Activated CD4-positive, alpha-beta T cell treated with anti-CD3 and anti-CD28 coated beads, Interleukin-2, amount 10 ng/mL, durations not matched to agents 7 days and 5 days (primary cell): ENCODE data around the gene FLYWCH1. TPM values are rescaled to one million over a fixed set of nuclear protein-coding genes. Genes with fewer than 3 reads are reported as not detected.
A peak's percentile ranks its signal among the peaks of the same experiment; 100 is the strongest.

Experiments
- CTCF ChIA-PET: fragments of 350-600 bp; sonication (Branson Sonifier 250); formaldehyde crosslinking; loops from one replicate; lab custom pipeline; 2021; ENCODE audit warnings: antibody characterized with exemption; lab: Charles Lee
- POLR2A ChIA-PET: fragments of 350-600 bp; sonication (Branson Sonifier 250); formaldehyde crosslinking; loops from one replicate; lab custom pipeline; 2021; ENCODE audit warnings: antibody characterized with exemption; lab: Charles Lee
- DNase-seq: peaks from one replicate; pipeline ENCODE4 v3.0.0-alpha.2; 2020
- H3K27ac Mint-ChIP-seq: one replicate; pipeline ENCODE4 v1.8.0; 2021; ENCODE audit warnings: mild to moderate bottlenecking, moderate library complexity, mixed read lengths
- H3K27me3 Mint-ChIP-seq: one replicate; pipeline ENCODE4 v1.8.0; 2021; ENCODE audit warnings: mixed read lengths
- H3K36me3 Mint-ChIP-seq: one replicate; pipeline ENCODE4 v1.8.0; 2021; ENCODE audit warnings: low read depth, mixed read lengths
- H3K4me1 Mint-ChIP-seq: one replicate; pipeline ENCODE4 v1.8.0; 2021; ENCODE audit warnings: mixed read lengths
- H3K4me3 Mint-ChIP-seq: one replicate; pipeline ENCODE4 v1.8.0; 2021; ENCODE audit warnings: mild to moderate bottlenecking, moderate library complexity, mixed read lengths
- H3K9me3 Mint-ChIP-seq: one replicate; pipeline ENCODE4 v1.8.0; 2021; ENCODE audit warnings: mixed read lengths
- total RNA-seq, 2 experiments: library from RNA; stranded (reverse); gene quantifications; one replicate each; pipeline ENCODE4 v1.2.3, GENCODE V29; 2021

FLYWCH1 gene
- total RNA-seq, 2 experiments from 2014 or later, result 46.8 to 52.7 TPM

DNA sequence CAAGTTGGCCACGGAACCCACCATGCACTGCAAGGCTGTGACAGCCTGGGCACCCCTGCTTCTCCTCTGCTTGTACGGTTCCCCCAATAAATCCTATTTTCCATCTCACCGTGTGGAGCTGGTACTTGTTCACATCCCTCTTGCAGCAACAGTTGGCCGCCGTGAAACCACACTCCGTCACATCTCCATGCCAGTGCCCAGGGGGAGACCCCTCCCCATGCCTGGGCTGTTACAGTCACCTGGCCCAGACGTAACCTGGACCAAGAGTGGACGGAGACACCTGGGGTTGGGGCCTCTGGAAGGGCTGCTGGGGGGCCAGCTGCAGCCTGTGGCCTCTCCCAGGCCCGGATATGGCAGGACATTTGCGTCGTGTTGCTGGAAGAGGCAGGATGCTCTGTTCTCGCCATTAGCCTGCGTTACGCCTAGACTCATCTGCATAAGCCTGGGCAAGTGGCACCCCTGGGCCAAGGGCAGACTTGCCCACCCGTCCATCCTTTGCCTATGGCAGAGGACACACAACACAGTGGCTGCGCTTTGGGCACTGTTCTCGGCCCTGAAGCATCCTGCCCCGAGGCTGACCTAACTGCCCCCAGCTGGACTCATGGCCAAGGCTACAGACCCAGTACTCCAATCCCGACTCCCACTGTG, 38.1 kb downstream of the FLYWCH1 start:
- ChIA-PET CTCF (interaction anchor here (1.4 kb wide), 1 partner anchor 13 kb away, joined by 4 read pairs; no protein-coding TSS in a partner anchor), POLR2A (no interaction called here)
- no peak for DNase-seq
- no peaks in the 10 kb centered on the region for H3K27me3 Mint-ChIP-seq
- no peak overlapping the region for H3K4me3 Mint-ChIP-seq
- peaks cover 4% of the 10 kb centered on the region for H3K36me3 Mint-ChIP-seq
- no peaks in the 10 kb centered on the region for H3K9me3 Mint-ChIP-seq
- H3K4me1 Mint-ChIP-seq, result no peaks in the 10 kb centered on the region
- no peak overlapping the region for H3K27ac Mint-ChIP-seq

DNA sequence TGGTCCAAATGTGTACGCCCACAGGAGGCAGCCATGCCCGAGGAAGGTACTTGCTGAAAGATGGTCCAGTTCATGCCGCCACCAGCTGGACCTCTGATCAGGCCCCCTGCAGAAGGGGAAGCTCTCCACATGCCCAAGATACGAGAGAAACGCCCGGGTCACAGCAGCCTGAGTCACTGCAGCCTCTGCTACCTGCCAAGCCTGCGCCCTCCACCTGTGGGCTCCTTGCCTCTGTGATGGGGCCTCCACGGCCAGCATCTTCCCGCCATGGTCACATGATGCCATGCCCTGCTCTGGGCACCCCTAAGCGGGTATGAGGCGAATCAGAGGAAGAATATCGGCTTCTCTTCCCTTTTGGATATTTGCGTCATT, 38.6 kb downstream of the FLYWCH1 start:
- no peaks in the 10 kb centered on the region for H3K4me1 Mint-ChIP-seq
- H3K27me3 Mint-ChIP-seq, result no peaks in the 10 kb centered on the region
- DNase-seq, result no peak
- no peak overlapping the region for H3K4me3 Mint-ChIP-seq
- ChIA-PET POLR2A (no interaction called here), CTCF (interaction anchor here (1.4 to 1.6 kb wide), 2 partner anchors 12 to 23 kb away, joined by 3 to 4 read pairs; no protein-coding TSS in a partner anchor)
- H3K36me3 Mint-ChIP-seq, result peaks cover 4% of the 10 kb centered on the region
- no peaks in the 10 kb centered on the region for H3K9me3 Mint-ChIP-seq
- no peak overlapping the region for H3K27ac Mint-ChIP-seq

DNA sequence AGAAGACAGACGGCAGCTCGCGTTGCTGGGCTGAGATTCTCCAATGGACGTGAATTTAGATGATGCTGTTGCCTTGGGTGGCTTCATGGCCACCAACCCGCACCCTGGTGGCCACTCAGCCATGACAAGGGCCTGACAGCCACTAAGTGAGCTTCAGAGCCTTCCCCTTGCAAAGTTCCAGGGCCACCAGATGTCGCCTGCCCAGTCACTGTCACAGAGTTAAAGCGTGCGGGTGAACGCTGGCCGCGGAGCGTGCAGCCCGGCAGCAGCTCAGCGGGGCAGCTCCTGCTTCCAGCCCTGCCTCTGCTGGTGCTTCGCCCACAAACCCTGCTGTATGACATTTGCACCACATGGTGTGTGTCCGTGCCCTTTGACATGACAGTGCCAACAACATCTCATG, 39.0 kb downstream of the FLYWCH1 start:
- POLR2A ChIA-PET, result no interaction called here
- H3K27ac Mint-ChIP-seq, result no peak overlapping the region
- H3K36me3 Mint-ChIP-seq, result peaks cover 4% of the 10 kb centered on the region
- no peak overlapping the region for H3K4me3 Mint-ChIP-seq
- DNase-seq, result no peak
- H3K9me3 Mint-ChIP-seq, result no peaks in the 10 kb centered on the region
- CTCF ChIA-PET, result interaction anchor here (1.1 to 1.6 kb wide), 2 partner anchors 24 to 59 kb away, joined by 3 read pairs; no protein-coding TSS in a partner anchor
- H3K4me1 Mint-ChIP-seq, result no peaks in the 10 kb centered on the region
- no peaks in the 10 kb centered on the region for H3K27me3 Mint-ChIP-seq

DNA sequence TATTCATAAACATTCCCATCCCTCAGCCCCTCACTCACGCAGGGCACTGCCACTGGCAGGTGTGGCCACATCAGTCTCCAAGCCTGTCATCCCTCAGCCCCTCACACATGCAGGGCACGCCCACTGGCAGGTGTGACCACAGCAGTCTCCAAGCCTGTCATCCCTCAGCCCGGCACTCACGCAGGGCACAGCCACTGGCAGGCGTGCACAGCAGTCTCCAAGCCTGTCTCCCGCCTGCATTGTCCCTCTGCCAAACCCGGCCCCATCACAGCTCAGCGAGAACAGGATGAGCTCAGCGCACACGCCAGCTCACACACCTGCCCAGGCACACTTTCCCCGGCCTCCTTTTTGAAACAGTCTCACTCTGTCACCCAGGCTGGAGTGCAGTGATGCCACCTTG, 40.9 kb downstream of the FLYWCH1 start:
- Mint-ChIP-seq H3K4me1 (no peaks in the 10 kb centered on the region), H3K36me3 (peaks cover 1% of the 10 kb centered on the region), H3K9me3 (no peaks in the 10 kb centered on the region), H3K4me3 (no peak overlapping the region), H3K27ac (no peak overlapping the region), H3K27me3 (no peaks in the 10 kb centered on the region)
- POLR2A ChIA-PET, result no interaction called here
- CTCF ChIA-PET, result interaction anchor here (1.4 kb wide), 1 partner anchor 26 kb away, joined by 3 read pairs; no protein-coding TSS in a partner anchor
- no peak for DNase-seq

DNA sequence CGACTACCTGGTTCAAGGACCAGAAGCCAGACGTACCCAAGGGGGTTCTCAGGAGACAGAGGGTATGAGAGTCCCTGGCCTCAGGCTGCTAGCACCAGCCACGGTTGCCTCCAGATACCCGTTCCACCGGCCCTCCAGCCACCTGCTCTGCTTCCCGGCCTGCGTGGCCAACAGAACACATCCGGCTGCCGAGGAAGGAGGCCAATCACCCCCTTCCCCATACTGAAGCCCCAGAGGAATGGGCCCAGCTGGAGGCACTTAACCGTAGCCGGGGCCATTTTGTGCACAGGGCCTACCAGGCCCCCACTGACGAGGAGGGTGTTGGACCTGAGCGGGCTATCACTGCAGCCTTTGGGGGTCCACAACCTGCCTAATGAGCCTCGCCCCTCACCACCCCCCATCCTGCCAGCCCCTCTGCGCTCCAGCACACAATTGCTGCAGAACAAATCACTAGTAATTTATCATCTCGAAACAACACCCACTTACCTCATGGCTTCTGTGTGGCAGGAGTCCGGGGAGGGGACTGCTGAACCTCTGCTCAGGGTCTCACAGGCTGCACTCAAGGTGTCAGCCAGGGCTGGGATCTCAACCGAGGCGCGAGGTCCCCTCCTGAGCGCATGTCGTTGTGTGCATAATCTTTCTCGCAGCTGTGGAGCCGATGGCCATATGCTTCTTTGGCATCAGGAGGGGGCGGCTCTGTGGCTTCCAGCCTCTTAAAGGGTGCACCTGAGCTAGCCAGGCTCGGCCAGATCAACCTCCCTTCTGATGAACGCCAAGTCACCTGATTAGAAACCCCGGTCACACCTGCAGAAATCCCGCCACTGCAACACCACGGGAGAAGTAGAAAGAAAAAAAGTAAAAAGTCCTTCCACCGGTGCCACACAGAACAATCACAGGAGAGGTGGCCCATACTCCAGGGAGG, 42.2 kb downstream of the FLYWCH1 start:
- Mint-ChIP-seq H3K27me3 (no peaks in the 10 kb centered on the region), H3K4me3 (no peak overlapping the region), H3K27ac (no peak overlapping the region), H3K36me3 (peaks cover 1% of the 10 kb centered on the region), H3K4me1 (no peaks in the 10 kb centered on the region), H3K9me3 (no peaks in the 10 kb centered on the region)
- no peak for DNase-seq
- POLR2A ChIA-PET, result no interaction called here
- CTCF ChIA-PET, result no interaction called here

DNA sequence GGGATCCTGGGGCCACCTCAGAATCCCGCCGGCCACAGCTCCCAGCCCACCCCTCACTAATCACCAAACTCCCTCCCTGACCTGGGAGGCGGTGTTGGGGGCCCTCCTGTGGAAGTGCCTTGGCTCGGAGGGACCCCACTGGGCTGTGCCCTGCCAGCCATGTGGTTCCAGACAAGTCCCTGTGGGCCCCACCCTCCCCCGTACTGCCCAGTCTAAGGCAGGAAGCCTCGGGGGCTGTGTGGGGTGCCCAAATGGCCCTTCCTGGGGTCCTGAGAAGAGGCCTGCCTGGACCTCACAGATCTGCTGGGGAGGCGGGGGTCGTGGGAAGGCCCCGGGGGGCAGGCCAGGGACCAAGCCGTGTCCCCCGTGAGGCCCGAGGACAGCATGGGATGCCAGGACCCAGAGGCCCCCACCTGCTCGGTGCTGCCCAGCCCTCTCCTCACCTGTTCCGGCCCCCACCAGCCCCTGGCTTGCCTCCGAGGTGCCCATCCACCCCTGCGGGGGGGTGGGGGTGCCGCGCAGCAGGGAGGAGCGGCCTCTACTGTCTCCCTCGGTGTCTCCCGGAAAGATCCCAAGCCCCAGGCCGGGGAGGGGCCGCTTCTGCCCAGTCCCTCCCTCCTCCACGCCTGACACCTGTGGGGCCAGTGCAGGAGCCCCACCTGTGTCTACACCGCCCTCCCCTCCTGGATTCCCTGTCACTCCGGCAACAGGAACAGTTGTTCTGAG, 43.1 kb downstream of the FLYWCH1 start:
- no peak for DNase-seq

DNA sequence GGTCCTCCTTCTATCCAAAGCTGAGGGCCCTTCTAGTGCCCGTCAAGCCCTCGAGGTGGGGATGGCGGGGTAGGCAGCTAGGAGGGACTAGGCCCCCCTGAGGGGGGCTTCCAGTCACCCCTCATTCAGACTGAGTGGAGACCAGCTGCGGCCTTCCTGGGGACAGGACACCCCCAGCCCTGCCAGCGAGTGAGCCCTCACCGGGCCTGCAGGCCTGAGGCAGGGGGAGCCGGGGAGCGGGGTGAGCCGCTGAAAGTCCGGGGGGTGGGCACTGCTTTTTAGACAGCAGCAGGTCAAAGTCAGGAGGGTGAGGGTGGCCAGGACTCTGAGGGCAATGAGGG, 43.7 kb downstream of the FLYWCH1 start:
- DNase-seq, result no peak
- CTCF ChIA-PET, result no interaction called here
- Mint-ChIP-seq H3K4me3 (no peak overlapping the region), H3K27me3 (no peaks in the 10 kb centered on the region), H3K36me3 (no peaks in the 10 kb centered on the region), H3K9me3 (no peaks in the 10 kb centered on the region), H3K4me1 (no peaks in the 10 kb centered on the region), H3K27ac (no peak overlapping the region)
- POLR2A ChIA-PET, result no interaction called here

More for the DNA sequence above, 43.1 kb downstream of the FLYWCH1 start:
- POLR2A ChIA-PET, result no interaction called here
- Mint-ChIP-seq H3K4me3 (no peak overlapping the region), H3K36me3 (no peaks in the 10 kb centered on the region), H3K4me1 (no peaks in the 10 kb centered on the region), H3K9me3 (no peaks in the 10 kb centered on the region), H3K27me3 (no peaks in the 10 kb centered on the region), H3K27ac (no peak overlapping the region)
- CTCF ChIA-PET, result no interaction called here

DNA sequence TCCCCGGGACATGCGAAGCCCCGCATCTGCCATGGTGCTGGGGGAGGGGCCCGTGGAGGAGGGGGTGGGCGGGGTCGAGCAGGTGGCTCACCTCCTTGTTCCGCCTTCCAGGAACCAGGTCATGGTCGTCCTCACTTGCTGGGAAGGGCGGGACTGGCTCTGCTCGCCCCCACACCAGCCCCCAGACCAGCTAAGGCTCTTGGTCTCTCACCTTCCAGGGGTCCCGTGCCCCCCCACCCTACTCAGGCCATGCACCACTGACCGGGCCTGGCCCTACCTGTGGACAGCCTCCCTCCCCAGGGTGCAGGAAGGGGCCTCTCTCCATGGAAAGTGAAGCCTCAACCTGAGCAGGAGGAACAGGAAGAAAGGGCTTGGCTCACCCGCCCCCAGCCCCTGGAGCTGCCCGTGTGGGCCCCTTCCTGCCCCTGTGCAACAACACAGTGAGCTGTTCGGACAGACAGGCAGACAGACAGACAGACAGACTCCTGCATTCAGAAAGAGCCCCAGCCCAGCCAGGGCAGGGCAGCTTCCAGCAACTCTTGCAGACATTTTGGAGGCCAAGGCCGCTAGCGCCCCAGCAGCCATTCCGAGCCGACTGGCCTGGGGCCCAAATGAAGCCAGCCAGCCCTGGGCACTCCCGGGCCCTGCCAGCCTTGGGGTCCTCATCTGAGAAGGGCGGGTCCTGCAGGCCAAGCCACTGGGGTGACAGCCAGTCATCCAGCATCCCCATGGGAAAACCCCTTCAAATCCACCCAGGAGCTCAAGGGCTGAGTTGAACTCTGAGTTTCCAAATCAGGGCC, 44.2 kb downstream of the FLYWCH1 start:
- Mint-ChIP-seq H3K27ac (peak overlapping the region; percentile 46), H3K36me3 (no peaks in the 10 kb centered on the region), H3K9me3 (no peaks in the 10 kb centered on the region), H3K4me1 (no peaks in the 10 kb centered on the region), H3K27me3 (no peaks in the 10 kb centered on the region), H3K4me3 (no peak overlapping the region)
- CTCF ChIA-PET, result no interaction called here
- no peak for DNase-seq
- POLR2A ChIA-PET, result no interaction called here

DNA sequence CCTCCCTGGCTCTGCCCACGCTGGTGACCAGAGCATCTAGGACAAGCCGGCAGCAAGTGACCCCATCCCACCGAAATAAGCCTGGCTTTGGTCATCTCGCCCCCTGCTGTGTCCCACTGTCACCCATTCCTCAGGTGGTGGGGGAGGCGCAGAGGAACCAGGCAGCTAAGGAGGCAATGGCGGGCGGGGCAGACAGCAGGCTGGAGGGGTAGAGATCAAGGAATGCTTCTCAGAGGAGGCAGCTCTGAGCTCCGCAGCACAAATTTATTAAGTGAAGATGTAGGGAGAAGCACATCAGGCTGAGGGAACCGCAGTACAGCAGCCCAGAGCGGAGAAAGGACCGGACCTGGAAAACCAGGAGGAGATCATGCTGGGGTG, 44.8 kb downstream of the FLYWCH1 start:
- H3K4me1 Mint-ChIP-seq, result peaks cover under 1% of the 10 kb centered on the region
- no peaks in the 10 kb centered on the region for H3K27me3 Mint-ChIP-seq
- H3K36me3 Mint-ChIP-seq, result no peaks in the 10 kb centered on the region
- ChIA-PET POLR2A (no interaction called here), CTCF (no interaction called here)
- H3K4me3 Mint-ChIP-seq, result no peak overlapping the region
- no peaks in the 10 kb centered on the region for H3K9me3 Mint-ChIP-seq
- no peak for DNase-seq
- no peak overlapping the region for H3K27ac Mint-ChIP-seq

DNA sequence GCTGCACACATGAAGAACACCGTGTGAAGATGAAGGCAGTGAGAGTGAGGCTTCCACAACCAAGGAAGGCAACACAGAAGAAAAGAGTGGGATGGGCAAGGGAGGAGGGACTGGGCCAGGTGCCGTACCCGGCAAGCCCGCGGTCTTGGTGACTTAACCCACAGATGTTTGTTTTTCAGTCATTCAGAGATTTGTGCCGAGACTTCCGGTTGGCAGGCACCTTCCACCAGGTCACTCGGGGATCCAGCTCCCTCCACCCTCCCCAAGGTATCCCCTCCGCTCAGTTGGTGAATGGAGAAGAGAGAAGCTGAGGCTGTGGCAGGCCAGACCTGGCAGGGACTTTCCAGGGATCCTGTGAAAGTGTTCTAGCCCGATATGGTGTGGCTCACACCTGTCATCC, 47.5 kb downstream of the FLYWCH1 start:
- Mint-ChIP-seq H3K36me3 (no peaks in the 10 kb centered on the region), H3K4me3 (no peak overlapping the region), H3K27ac (no peak overlapping the region), H3K9me3 (no peaks in the 10 kb centered on the region), H3K27me3 (peaks cover 16% of the 10 kb centered on the region), H3K4me1 (peaks cover 11% of the 10 kb centered on the region)
- ChIA-PET CTCF (interaction anchor here (0.6 to 1.4 kb wide), 4 partner anchors 22 to 184 kb away, joined by 3 read pairs; partner anchors contain the start of gene FLYWCH2), POLR2A (no interaction called here)
- DNase-seq, result no peak

DNA sequence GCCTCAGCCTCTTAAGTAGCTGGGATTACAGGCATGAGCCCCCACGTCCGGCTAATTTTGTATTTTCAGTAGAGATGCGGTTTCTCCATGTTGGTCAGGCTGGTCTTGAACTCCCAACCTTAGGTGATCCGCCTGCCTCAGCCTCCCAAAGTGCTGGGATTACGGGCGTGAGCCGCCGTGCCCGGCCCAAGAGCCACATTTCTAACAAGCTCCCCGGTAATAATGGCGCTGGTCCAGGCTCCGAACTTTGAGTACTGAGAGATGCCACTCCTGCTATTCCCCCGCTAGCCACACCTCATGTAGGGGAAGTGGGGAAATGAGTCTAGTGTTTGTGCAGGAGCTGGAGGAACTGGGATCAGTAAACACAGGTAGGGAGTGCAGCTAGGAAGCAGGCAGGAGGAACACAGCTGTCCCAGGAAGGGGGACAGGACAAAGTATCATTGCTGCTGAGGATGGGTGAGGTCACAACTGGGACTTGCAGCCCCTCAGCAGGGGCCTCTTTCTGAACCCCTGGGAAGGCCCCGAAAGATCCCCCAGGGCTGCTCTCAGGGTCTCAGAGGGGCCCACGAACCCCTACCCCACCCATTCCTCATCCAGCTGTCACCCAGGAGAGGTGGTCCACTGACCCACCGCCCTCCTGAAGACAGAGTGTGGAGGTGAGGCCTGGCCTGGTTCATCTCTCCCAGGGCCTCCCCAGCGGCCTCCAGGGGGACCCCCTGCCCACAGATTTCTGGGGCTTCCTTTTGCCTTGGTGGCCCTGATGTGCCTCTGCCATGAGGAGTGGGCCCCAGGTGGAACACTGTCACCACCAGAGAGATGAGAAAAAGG, 48.7 kb downstream of the FLYWCH1 start:
- DNase-seq, result no peak
- H3K4me1 Mint-ChIP-seq, result peaks cover 14% of the 10 kb centered on the region
- H3K36me3 Mint-ChIP-seq, result no peaks in the 10 kb centered on the region
- H3K27me3 Mint-ChIP-seq, result peaks cover 20% of the 10 kb centered on the region
- H3K9me3 Mint-ChIP-seq, result no peaks in the 10 kb centered on the region
- H3K4me3 Mint-ChIP-seq, result no peak overlapping the region
- ChIA-PET CTCF (interaction anchor here (0.5 to 1.0 kb wide), 3 partner anchors 10 to 92 kb away, joined by 3 to 4 read pairs (median 3); no protein-coding TSS in a partner anchor), POLR2A (no interaction called here)
- H3K27ac Mint-ChIP-seq, result no peak overlapping the region
